ENCODE measurements around the gene DPH2. TPM values are rescaled to one million over a fixed set of nuclear protein-coding genes. Genes with fewer than 3 reads are reported as not detected.

The DPH2 gene, protein sequence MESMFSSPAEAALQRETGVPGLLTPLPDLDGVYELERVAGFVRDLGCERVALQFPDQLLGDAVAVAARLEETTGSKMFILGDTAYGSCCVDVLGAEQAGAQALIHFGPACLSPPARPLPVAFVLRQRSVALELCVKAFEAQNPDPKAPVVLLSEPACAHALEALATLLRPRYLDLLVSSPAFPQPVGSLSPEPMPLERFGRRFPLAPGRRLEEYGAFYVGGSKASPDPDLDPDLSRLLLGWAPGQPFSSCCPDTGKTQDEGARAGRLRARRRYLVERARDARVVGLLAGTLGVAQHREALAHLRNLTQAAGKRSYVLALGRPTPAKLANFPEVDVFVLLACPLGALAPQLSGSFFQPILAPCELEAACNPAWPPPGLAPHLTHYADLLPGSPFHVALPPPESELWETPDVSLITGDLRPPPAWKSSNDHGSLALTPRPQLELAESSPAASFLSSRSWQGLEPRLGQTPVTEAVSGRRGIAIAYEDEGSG
- 34.3 TPM for polyA plus RNA-seq (2013, experiment 1 of 4)
- 34.3 TPM for polyA plus RNA-seq (2013, experiment 2 of 4)
- polyA plus RNA-seq (2013, experiment 3 of 4): 23.1 TPM
- polyA plus RNA-seq (2013, experiment 4 of 4): 28.4 TPM

DNA sequence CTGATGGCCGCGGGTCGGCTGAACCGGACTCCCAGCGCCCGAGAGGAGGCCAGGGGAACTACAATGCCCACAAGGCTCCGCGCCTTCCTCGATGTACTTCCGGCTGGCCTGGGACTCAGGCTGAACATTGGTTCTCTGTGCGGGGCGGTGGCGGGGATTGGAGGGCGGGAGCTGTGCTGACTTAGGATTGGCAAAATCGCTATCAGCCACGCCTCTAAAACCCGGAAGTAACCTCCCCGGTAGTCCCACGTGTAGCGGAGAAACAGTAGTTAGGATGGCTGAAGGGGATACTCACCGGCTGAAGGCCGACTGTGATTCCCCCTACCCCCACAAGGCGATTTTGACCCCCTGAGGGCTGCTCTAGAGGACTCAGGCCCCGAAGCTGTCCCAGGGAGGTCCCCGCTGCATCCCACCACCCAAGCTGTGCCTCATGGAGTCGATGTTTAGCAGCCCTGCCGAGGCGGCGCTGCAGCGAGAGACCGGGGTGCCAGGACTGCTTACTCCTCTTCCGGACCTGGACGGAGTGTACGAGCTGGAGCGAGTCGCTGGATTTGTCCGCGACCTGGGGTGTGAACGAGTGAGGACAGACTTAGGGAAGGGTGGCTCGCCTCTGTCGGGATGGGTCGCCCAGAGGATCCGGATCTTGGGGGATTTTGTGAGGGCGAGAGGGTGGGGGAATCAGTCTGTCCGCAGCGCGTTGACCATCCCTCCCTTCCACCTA, at the start of gene DPH2:
Gene DPH2, plus strand, starts transcription at position 265 of the 721 bp plus-strand sequence. Its CDS starts 166 bp downstream, at position 431.
- H3K27ac ChIP-seq (ENCODE audit: insufficient read depth, low read depth, low read length, poor library complexity, severe bottlenecking): no peak within 1 kb of the TSS
- 1% methylated on average over 44 to 47 of the region's 47 CpGs for WGBS, 2 experiments

DNA sequence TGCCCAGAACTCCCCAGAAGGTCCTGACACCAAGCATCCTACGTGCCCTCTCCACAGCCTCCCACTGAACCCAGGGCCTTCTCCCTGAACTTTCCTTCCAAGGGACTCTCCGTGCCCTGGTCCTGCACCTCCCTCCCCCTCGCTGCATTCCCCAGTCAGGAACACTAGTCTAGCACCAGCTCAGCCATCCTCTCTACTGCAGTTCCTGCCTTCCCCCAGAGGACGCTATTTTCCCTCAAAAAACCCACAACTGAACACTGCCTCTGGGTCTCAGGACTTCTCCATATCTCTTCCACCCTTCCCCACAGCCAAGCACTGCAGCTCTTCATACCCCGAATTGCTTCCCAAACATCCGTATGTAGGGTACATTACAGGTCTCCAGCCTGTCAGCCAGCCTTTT, 48.8 kb upstream of the DPH2 start:
- H3K9me3 ChIP-seq (ENCODE audit: control insufficient read depth, low read length): no peaks in the 10 kb centered on the region
- H3K36me3 ChIP-seq (ENCODE audit: control insufficient read depth, insufficient read depth, low read length): no peaks in the 10 kb centered on the region
- WGBS, 2 experiments: 87 to 92% methylated on average over 6 of the region's 6 CpGs
- no peaks in the 10 kb centered on the region for H3K4me1 ChIP-seq (ENCODE audit: control insufficient read depth, insufficient read depth, low read length)
- H3K27ac ChIP-seq (ENCODE audit: insufficient read depth, low read depth, low read length, poor library complexity, severe bottlenecking): no peak overlapping the region
- no peak overlapping the region for H3K4me3 ChIP-seq (ENCODE audit: insufficient read depth, low read depth, low read length)
- H3K27me3 ChIP-seq (ENCODE audit: control insufficient read depth, insufficient read depth, low read length, poor library complexity, severe bottlenecking): no peaks in the 10 kb centered on the region

More for the DNA sequence above, at the start of gene DPH2:
- H3K4me1 ChIP-seq (ENCODE audit: control insufficient read depth, insufficient read depth, low read length): peaks cover 7% of the 10 kb centered on the region
- peak within 1 kb of the TSS; percentile 97 for H3K4me3 ChIP-seq (ENCODE audit: insufficient read depth, low read depth, low read length)
- H3K36me3 ChIP-seq (ENCODE audit: control insufficient read depth, insufficient read depth, low read length): no peaks in the 10 kb centered on the region
- H3K27me3 ChIP-seq (ENCODE audit: control insufficient read depth, insufficient read depth, low read length, poor library complexity, severe bottlenecking): no peaks in the 10 kb centered on the region
- no peaks in the 10 kb centered on the region for H3K9me3 ChIP-seq (ENCODE audit: control insufficient read depth, low read length)

DNA sequence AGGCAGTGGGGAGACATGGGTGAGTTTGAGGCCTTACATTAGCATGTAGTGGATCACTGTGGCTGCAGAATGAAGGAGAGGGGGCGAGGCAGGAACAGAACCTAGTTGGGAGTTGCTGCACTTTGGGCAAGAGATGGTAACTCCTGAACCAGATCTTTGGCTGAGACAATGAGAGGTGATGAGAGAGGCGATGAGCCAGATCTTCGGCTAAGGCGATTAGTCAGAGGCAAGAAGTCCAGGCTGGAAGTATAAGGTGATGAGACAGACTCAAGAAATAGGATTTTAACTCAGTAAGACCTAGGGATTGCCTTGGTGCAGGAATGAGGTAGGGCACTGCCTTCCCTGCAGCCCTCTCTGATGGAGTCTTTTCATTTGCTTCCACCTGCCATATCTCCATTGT, 45.3 kb upstream of the DPH2 start:
- Histone ChIP-seq H3K27me3 (ENCODE audit: control insufficient read depth, insufficient read depth, low read length, poor library complexity, severe bottlenecking) (no peaks in the 10 kb centered on the region), H3K9me3 (ENCODE audit: control insufficient read depth, low read length) (no peaks in the 10 kb centered on the region), H3K4me1 (ENCODE audit: control insufficient read depth, insufficient read depth, low read length) (no peaks in the 10 kb centered on the region), H3K36me3 (ENCODE audit: control insufficient read depth, insufficient read depth, low read length) (no peaks in the 10 kb centered on the region), H3K4me3 (ENCODE audit: insufficient read depth, low read depth, low read length) (no peak overlapping the region), H3K27ac (ENCODE audit: insufficient read depth, low read depth, low read length, poor library complexity, severe bottlenecking) (no peak overlapping the region)
- WGBS, 2 experiments: 72% methylated on average over 4 of the region's 4 CpGs

DNA sequence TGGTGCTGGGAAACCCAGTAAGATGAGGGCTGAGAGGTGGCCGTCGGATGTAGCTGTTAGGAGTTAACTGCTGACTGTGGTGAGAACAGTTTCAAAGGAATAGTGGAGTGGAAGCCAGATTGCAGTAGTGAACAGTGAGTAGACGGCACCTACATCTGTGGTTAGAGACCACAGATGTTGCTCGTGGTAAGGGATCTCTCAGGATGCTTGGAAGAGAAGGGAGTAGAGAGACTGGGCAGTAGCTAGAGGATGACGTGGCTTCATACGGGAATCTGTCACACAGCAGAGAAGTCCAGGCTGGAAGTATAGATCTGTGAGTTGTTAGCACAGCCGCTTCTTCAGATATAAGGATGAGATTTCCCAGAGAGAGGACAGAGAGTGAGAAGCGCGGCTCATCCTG, 44.0 kb upstream of the DPH2 start:
- H3K9me3 ChIP-seq (ENCODE audit: control insufficient read depth, low read length): no peaks in the 10 kb centered on the region
- 94 to 97% methylated on average over 9 of the region's 9 CpGs for WGBS, 2 experiments
- H3K36me3 ChIP-seq (ENCODE audit: control insufficient read depth, insufficient read depth, low read length): no peaks in the 10 kb centered on the region
- no peaks in the 10 kb centered on the region for H3K27me3 ChIP-seq (ENCODE audit: control insufficient read depth, insufficient read depth, low read length, poor library complexity, severe bottlenecking)
- H3K4me3 ChIP-seq (ENCODE audit: insufficient read depth, low read depth, low read length): no peak overlapping the region
- no peaks in the 10 kb centered on the region for H3K4me1 ChIP-seq (ENCODE audit: control insufficient read depth, insufficient read depth, low read length)
- no peak overlapping the region for H3K27ac ChIP-seq (ENCODE audit: insufficient read depth, low read depth, low read length, poor library complexity, severe bottlenecking)

DNA sequence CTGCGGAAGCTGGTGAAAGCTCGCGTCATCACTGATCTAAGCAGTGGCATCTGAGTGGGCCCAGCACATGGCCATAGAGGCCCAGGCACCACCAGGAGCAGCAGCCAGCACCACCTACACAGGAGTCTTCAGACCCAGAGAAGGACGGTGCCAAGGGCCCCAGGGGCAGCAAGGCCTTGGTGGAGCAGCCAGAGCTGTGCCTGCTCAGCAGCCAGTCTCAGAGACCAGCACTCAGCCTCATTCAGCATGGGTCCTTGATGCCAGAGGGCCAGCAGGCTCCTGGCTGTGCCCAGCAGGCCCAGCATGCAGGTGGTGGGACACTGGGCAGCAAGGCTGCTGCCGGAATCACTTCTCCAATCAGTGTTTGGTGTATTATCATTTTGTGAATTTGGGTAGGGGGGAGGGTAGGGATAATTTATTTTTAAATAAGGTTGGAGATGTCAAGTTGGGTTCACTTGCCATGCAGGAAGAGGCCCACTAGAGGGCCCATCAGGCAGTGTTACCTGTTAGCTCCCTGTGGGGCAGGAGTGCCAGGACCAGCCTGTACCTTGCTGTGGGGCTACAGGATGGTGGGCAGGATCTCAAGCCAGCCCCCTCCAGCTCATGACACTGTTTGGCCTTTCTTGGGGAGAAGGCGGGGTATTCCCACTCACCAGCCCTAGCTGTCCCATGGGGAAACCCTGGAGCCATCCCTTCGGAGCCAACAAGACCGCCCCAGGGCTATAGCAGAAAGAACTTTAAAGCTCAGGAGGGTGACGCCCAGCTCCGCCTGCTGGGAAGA, 39.5 kb upstream of the DPH2 start:
- Histone ChIP-seq H3K4me3 (ENCODE audit: insufficient read depth, low read depth, low read length) (no peak overlapping the region), H3K36me3 (ENCODE audit: control insufficient read depth, insufficient read depth, low read length) (no peaks in the 10 kb centered on the region), H3K27me3 (ENCODE audit: control insufficient read depth, insufficient read depth, low read length, poor library complexity, severe bottlenecking) (peaks cover 24% of the 10 kb centered on the region), H3K9me3 (ENCODE audit: control insufficient read depth, low read length) (no peaks in the 10 kb centered on the region), H3K27ac (ENCODE audit: insufficient read depth, low read depth, low read length, poor library complexity, severe bottlenecking) (no peak overlapping the region), H3K4me1 (ENCODE audit: control insufficient read depth, insufficient read depth, low read length) (peaks cover 11% of the 10 kb centered on the region)
- WGBS, 2 experiments: 91 to 92% methylated on average over 10 of the region's 10 CpGs

DNA sequence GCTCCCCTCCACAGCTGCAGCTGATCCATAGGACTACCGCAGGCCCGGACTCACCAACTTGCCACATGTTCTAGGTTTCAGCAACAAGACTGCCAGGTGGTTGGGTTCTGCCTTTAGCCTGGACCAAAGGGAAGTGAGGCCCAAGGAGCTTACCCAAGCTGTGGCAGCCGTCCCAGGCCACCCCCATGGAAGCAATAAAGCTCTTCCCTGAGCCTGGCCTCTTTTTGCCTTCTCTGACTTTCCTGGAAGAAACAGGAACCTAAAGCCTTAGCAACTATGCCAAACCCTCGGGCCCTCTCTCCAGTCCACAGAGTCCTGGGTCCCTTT, 38.9 kb upstream of the DPH2 start:
- Histone ChIP-seq H3K27me3 (ENCODE audit: control insufficient read depth, insufficient read depth, low read length, poor library complexity, severe bottlenecking) (peaks cover 30% of the 10 kb centered on the region), H3K4me1 (ENCODE audit: control insufficient read depth, insufficient read depth, low read length) (peaks cover 16% of the 10 kb centered on the region), H3K9me3 (ENCODE audit: control insufficient read depth, low read length) (no peaks in the 10 kb centered on the region), H3K4me3 (ENCODE audit: insufficient read depth, low read depth, low read length) (no peak overlapping the region), H3K36me3 (ENCODE audit: control insufficient read depth, insufficient read depth, low read length) (no peaks in the 10 kb centered on the region), H3K27ac (ENCODE audit: insufficient read depth, low read depth, low read length, poor library complexity, severe bottlenecking) (no peak overlapping the region)
- WGBS, 2 experiments: 82 to 88% methylated on average over 4 of the region's 4 CpGs

DNA sequence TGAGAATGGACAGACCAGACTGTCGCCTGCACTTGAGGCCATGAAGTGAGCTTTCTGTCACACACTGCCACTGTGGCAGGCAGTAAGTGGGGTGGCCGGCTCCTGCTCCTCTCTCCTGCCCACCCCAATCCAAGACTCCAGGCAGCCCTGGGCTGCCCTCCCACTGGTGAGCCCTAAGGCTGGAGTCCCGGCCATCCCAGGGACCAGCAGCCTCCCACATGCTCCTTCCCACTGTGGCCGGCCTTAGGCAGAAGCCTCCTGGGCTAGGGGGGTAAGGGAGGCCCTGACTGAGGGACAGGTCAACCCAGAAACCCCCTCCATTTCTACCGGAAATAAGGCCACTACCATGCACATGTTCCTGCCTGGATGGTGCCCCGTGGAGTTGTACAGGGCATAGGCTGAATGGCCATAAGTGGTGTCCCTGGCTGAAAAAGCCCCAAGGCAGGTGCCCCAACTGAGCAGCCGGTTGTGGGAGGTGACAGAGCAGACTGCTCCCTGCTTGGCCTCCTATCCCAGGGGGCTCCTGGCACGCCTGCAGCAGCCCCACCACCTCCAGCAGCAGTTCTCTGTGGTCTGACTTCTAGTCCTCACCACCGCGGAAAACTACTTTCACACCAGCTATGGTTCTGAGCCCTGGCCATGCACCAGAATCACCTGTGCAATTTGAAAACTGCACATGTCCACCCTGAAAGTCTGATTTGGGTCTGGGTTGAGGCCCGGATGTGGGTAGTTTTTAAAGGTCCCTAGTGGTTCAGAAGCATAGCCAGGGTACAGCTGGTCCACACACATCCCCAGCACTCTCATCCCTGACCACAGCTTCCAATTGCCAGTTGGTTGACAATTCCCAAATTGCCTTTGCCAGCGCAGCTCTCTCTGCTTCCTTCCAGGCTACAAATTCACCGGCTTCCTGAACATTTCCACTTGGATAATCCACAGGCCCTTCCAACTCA, 37.8 kb upstream of the DPH2 start:
- 91 to 92% methylated on average over 13 of the region's 13 CpGs for WGBS, 2 experiments
- no peaks in the 10 kb centered on the region for H3K9me3 ChIP-seq (ENCODE audit: control insufficient read depth, low read length)
- no peaks in the 10 kb centered on the region for H3K36me3 ChIP-seq (ENCODE audit: control insufficient read depth, insufficient read depth, low read length)
- H3K4me1 ChIP-seq (ENCODE audit: control insufficient read depth, insufficient read depth, low read length): peaks cover 17% of the 10 kb centered on the region
- no peak overlapping the region for H3K4me3 ChIP-seq (ENCODE audit: insufficient read depth, low read depth, low read length)
- H3K27me3 ChIP-seq (ENCODE audit: control insufficient read depth, insufficient read depth, low read length, poor library complexity, severe bottlenecking): peaks cover 41% of the 10 kb centered on the region
- no peak overlapping the region for H3K27ac ChIP-seq (ENCODE audit: insufficient read depth, low read depth, low read length, poor library complexity, severe bottlenecking)

DNA sequence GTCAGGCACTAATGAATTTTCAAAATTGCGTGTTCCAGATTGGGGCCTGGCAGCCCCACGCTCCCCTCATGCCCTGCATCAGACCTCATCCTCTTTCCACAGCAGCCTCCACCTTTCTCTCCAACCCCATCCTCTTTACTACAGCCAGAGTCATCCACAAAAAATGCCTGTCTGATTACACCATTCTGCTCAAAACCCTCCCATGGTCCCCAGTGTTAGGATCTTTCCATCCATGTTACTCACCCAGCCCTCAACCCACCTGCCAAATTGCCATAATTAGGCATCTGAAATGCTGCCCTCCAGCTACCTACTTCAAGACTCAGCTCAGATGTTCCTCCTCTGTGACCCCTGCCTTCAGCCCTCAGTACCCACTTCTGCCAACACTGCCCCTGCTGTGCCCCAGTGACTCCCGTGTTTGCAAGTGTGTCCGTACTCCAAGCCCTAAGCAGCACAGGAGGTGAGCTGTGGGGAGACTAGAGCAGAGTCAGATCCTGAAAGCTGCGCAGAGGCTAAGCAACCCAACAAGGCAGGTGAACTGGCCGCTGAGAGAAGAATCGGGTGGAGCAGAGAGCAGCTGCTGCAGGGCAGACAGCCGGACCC, 36.9 kb upstream of the DPH2 start:
- no peaks in the 10 kb centered on the region for H3K36me3 ChIP-seq (ENCODE audit: control insufficient read depth, insufficient read depth, low read length)
- H3K4me3 ChIP-seq (ENCODE audit: insufficient read depth, low read depth, low read length): peak overlapping the region; percentile 51
- no peaks in the 10 kb centered on the region for H3K9me3 ChIP-seq (ENCODE audit: control insufficient read depth, low read length)
- 27 to 30% methylated on average over 8 of the region's 8 CpGs for WGBS, 2 experiments
- peaks cover 49% of the 10 kb centered on the region for H3K27me3 ChIP-seq (ENCODE audit: control insufficient read depth, insufficient read depth, low read length, poor library complexity, severe bottlenecking)
- peaks cover 17% of the 10 kb centered on the region for H3K4me1 ChIP-seq (ENCODE audit: control insufficient read depth, insufficient read depth, low read length)
- no peak overlapping the region for H3K27ac ChIP-seq (ENCODE audit: insufficient read depth, low read depth, low read length, poor library complexity, severe bottlenecking)
